Measurements from ENCODE around the gene FER.
"Not testable (repeated sequence)": the region's sequence is repeated elsewhere in the genome, so short reads cannot be mapped to it uniquely, and the experiment has no call there.

The FER gene

GRCh38 chr5:108748401-108749127 lies 867 bp downstream of the FER start:
- DNase-seq, result peak; percentile 86

GRCh38 chr5:108749128-108749861 lies 1.6 kb downstream of the FER start:
- DNase-seq, result peak; percentile 15

- no peak for DNase-seq
These were observed 5.6 kb downstream of the FER start for GRCh38 chr5:108753331-108753730.

- DNase-seq, result no peak
These were observed 6.2 kb downstream of the FER start for GRCh38 chr5:108753877-108754276.

- DNase-seq, result no peak
These were observed 12.8 kb downstream of the FER start for GRCh38 chr5:108760512-108760911.

GRCh38 chr5:108762660-108763059 lies 15.0 kb downstream of the FER start:
- peak; percentile 1 for DNase-seq

GRCh38 chr5:108763222-108763916 lies 15.7 kb downstream of the FER start:
- DNase-seq, result peak; percentile 78

- no peak for DNase-seq
These were observed 17.9 kb downstream of the FER start for GRCh38 chr5:108765647-108766046.

GRCh38 chr5:108766916-108767315 lies 19.2 kb downstream of the FER start:
- DNase-seq, result not testable (repeated sequence)

- no peak for DNase-seq
These were observed 21.7 kb downstream of the FER start for GRCh38 chr5:108769352-108769751.

GRCh38 chr5:108772626-108773025 lies 24.9 kb downstream of the FER start:
- DNase-seq, result no peak

- no peak for DNase-seq
These were observed 25.6 kb downstream of the FER start for GRCh38 chr5:108773330-108773729.

- not testable (repeated sequence) for DNase-seq
These were observed 26.4 kb downstream of the FER start for GRCh38 chr5:108774079-108774478.

GRCh38 chr5:108777582-108777981 lies 29.9 kb downstream of the FER start:
- not testable (repeated sequence) for DNase-seq

GRCh38 chr5:108784577-108784976 lies 36.9 kb downstream of the FER start:
- not testable (repeated sequence) for DNase-seq

- no peak for DNase-seq
These were observed 39.2 kb downstream of the FER start for GRCh38 chr5:108786806-108787483.

GRCh38 chr5:108788142-108788541 lies 40.4 kb downstream of the FER start:
- no peak for DNase-seq

- no peak for DNase-seq
These were observed 45.5 kb downstream of the FER start for GRCh38 chr5:108793207-108793606.

GRCh38 chr5:108794349-108794748 lies 46.7 kb downstream of the FER start:
- not testable (repeated sequence) for DNase-seq

- no peak for DNase-seq
These were observed 49.7 kb downstream of the FER start for GRCh38 chr5:108797396-108797795.

GRCh38 chr5:108797986-108798385 lies 50.3 kb downstream of the FER start:
- DNase-seq, result no peak

- no peak for DNase-seq
These were observed 51.0 kb downstream of the FER start for GRCh38 chr5:108798513-108799265.
